Mucosa of rectum (tissue), 2 donors: Measurements from ENCODE around the gene MYBBP1A.

ENCODE experiments used
- H3K27ac ChIP-seq, 2 donors: one replicate each; pipeline ENCODE4 v1.7.0; 2013; ENCODE audit warnings: inconsistent platforms in 2 of 2, low read depth in 2 of 2, low read length in 2 of 2
- H3K27me3 ChIP-seq, 2 donors: one replicate each; pipeline ENCODE4 v1.7.0; 2013; ENCODE audit warnings: low read length in 2 of 2; ENCODE audit not compliant: control insufficient read depth in 2 of 2, insufficient read depth in 2 of 2
- H3K36me3 ChIP-seq, 2 donors: one replicate each; pipeline ENCODE4 v1.7.0; 2013; ENCODE audit warnings: low read length in 2 of 2; ENCODE audit not compliant: control insufficient read depth in 2 of 2, insufficient read depth in 2 of 2
- H3K4me1 ChIP-seq, 2 donors: one replicate each; pipeline ENCODE4 v1.7.0; 2013; ENCODE audit warnings: low read length in 2 of 2, mild to moderate bottlenecking in 1 of 2; ENCODE audit not compliant: control insufficient read depth in 2 of 2, insufficient read depth in 2 of 2
- H3K4me3 ChIP-seq, 2 donors: one replicate each; pipeline ENCODE4 v1.7.0; 2013; ENCODE audit warnings: low read length in 2 of 2
- H3K9ac ChIP-seq, 2 donors: one replicate each; pipeline ENCODE4 v1.7.0; 2013; ENCODE audit warnings: low read length in 2 of 2, low read depth in 1 of 2, mild to moderate bottlenecking in 1 of 2
- H3K9me3 ChIP-seq, 2 donors: one replicate each; pipeline ENCODE4 v1.7.0; 2013; ENCODE audit warnings: low read length in 2 of 2; ENCODE audit not compliant: control insufficient read depth in 2 of 2
- donor health status: healthy.
- donor health status: Normal muscosa, but diverticular disease.

Gene MYBBP1A

GRCh38 chr17:4519361-4519788 is 35.8 kb downstream of the MYBBP1A start:
- H3K4me3 ChIP-seq, result no peak overlapping the region
- no peaks in the 10 kb centered on the region for H3K27me3 ChIP-seq
- H3K9ac ChIP-seq, result no peak overlapping the region
- H3K36me3 ChIP-seq, result no peaks in the 10 kb centered on the region
- peaks cover 4 to 14% of the 10 kb centered on the region in 2 donors for H3K4me1 ChIP-seq
- H3K27ac ChIP-seq, result peak overlapping the region; percentile 27 to 68
- H3K9me3 ChIP-seq, result no peaks in the 10 kb centered on the region

GRCh38 chr17:4518901-4519300 is 36.3 kb downstream of the MYBBP1A start:
- H3K9ac ChIP-seq, result no peak overlapping the region
- H3K9me3 ChIP-seq, result no peaks in the 10 kb centered on the region
- H3K4me1 ChIP-seq, result peaks cover 4 to 14% of the 10 kb centered on the region in 2 donors
- no peaks in the 10 kb centered on the region for H3K27me3 ChIP-seq
- peak overlapping the region; percentile 20 to 32 for H3K27ac ChIP-seq
- H3K4me3 ChIP-seq, result no peak overlapping the region
- no peaks in the 10 kb centered on the region for H3K36me3 ChIP-seq

- no peak overlapping the region for H3K27ac ChIP-seq
- no peak overlapping the region for H3K9ac ChIP-seq
- H3K4me1 ChIP-seq, result peaks cover 4 to 13% of the 10 kb centered on the region in 2 donors
- no peaks in the 10 kb centered on the region for H3K9me3 ChIP-seq
- H3K27me3 ChIP-seq, result no peaks in the 10 kb centered on the region
- no peaks in the 10 kb centered on the region for H3K36me3 ChIP-seq
- no peak overlapping the region for H3K4me3 ChIP-seq
Observed at GRCh38 chr17:4516735-4517134, 38.4 kb downstream of the MYBBP1A start.

GRCh38 chr17:4515501-4515900 is 39.7 kb downstream of the MYBBP1A start:
- Histone ChIP-seq H3K36me3 (no peaks in the 10 kb centered on the region), H3K9ac (no peak overlapping the region), H3K27ac (no peak overlapping the region), H3K9me3 (no peaks in the 10 kb centered on the region), H3K4me1 (peaks cover under 1 to 8% of the 10 kb centered on the region in 2 donors), H3K4me3 (no peak overlapping the region), H3K27me3 (no peaks in the 10 kb centered on the region)

GRCh38 chr17:4514779-4515178 is 40.4 kb downstream of the MYBBP1A start:
- H3K27me3 ChIP-seq, result no peaks in the 10 kb centered on the region
- no peak overlapping the region for H3K27ac ChIP-seq
- H3K4me1 ChIP-seq, result peaks cover 5 to 6% of the 10 kb centered on the region in 2 donors
- no peak overlapping the region for H3K9ac ChIP-seq
- no peak overlapping the region for H3K4me3 ChIP-seq
- no peaks in the 10 kb centered on the region for H3K9me3 ChIP-seq
- H3K36me3 ChIP-seq, result no peaks in the 10 kb centered on the region

- H3K27me3 ChIP-seq, result no peaks in the 10 kb centered on the region
- H3K36me3 ChIP-seq, result no peaks in the 10 kb centered on the region
- peak overlapping the region in 1 of 2 donors; percentile 1 for H3K27ac ChIP-seq
- H3K4me3 ChIP-seq, result no peak overlapping the region
- no peak overlapping the region for H3K9ac ChIP-seq
- H3K9me3 ChIP-seq, result no peaks in the 10 kb centered on the region
- peaks cover 8% of the 10 kb centered on the region in 2 donors for H3K4me1 ChIP-seq
Observed at GRCh38 chr17:4514206-4514605, 41.0 kb downstream of the MYBBP1A start.

GRCh38 chr17:4513113-4514032 is 41.8 kb downstream of the MYBBP1A start:
- Histone ChIP-seq H3K9ac (no peak overlapping the region), H3K27me3 (no peaks in the 10 kb centered on the region), H3K27ac (peak overlapping the region in 1 of 2 donors; percentile 1), H3K4me1 (peaks cover 8 to 9% of the 10 kb centered on the region in 2 donors), H3K9me3 (no peaks in the 10 kb centered on the region), H3K4me3 (no peak overlapping the region), H3K36me3 (no peaks in the 10 kb centered on the region)

- H3K36me3 ChIP-seq, result no peaks in the 10 kb centered on the region
- no peak overlapping the region for H3K9ac ChIP-seq
- no peak overlapping the region for H3K4me3 ChIP-seq
- H3K4me1 ChIP-seq, result peaks cover 8 to 9% of the 10 kb centered on the region in 2 donors
- H3K27me3 ChIP-seq, result no peaks in the 10 kb centered on the region
- no peak overlapping the region for H3K27ac ChIP-seq
- no peaks in the 10 kb centered on the region for H3K9me3 ChIP-seq
Observed at GRCh38 chr17:4512156-4513112, 42.8 kb downstream of the MYBBP1A start.

- H3K36me3 ChIP-seq, result no peaks in the 10 kb centered on the region
- no peaks in the 10 kb centered on the region for H3K27me3 ChIP-seq
- no peak overlapping the region for H3K27ac ChIP-seq
- H3K4me3 ChIP-seq, result no peak overlapping the region
- H3K4me1 ChIP-seq, result peaks cover 9% of the 10 kb centered on the region in 2 donors
- H3K9ac ChIP-seq, result no peak overlapping the region
- H3K9me3 ChIP-seq, result no peaks in the 10 kb centered on the region
Observed at GRCh38 chr17:4511199-4511932, 43.8 kb downstream of the MYBBP1A start.
